GM12892 (cell line): ENCODE results near the gene RIN2.

Experiments
- POLR2A ChIP-seq: IDR thresholded peaks from 2 replicates; pipeline ENCODE4 v1.6.1; 2011; ENCODE audit warnings: low read depth, low read length, control low read depth
- POLR2AphosphoS5 ChIP-seq: IDR thresholded peaks from 2 replicates; pipeline ENCODE4 v1.6.1; 2011; ENCODE audit warnings: low read depth, low read length, control low read depth
- TAF1 ChIP-seq: IDR thresholded peaks from 2 replicates; pipeline ENCODE4 v1.6.1; 2011; ENCODE audit warnings: low read depth, mild to moderate bottlenecking, control low read depth, low read length, borderline replicate concordance

GRCh38 chr20:19723051-19723450 lies 35.0 kb upstream of the RIN2 start:
- TF ChIP-seq POLR2A (no peak), POLR2AphosphoS5 (no peak), TAF1 (no peak)
